HCT116 (cell line): Measurements from ENCODE around the gene CDC14B. TPM values are rescaled to one million over a fixed set of nuclear protein-coding genes. Genes with fewer than 3 reads are reported as not detected.

Source experiments
- ATAC-seq: fragments of 200-7000 bp; cut with Tn5 transposase; 2 replicates; pipeline ENCODE4 v1.9.1; 2020; ENCODE audit warnings: mild to moderate bottlenecking, moderate library complexity
- BruUV-seq: library from RNA; stranded (reverse); fragments of 400-500 nt; replicated peaks from 2 replicates; lab custom pipeline; 2021; lab: Mats Ljungman, UMichigan
- CTCF ChIA-PET: fragments of 300-600 bp; sonication (Branson Sonifier 250); formaldehyde crosslinking; loops from one replicate; lab custom pipeline; 2021; ENCODE audit warnings: antibody characterized with exemption; lab: Charles Lee
- POLR2A ChIA-PET: fragments of 300-600, 350-600 bp; sonication (Branson Sonifier 250); formaldehyde crosslinking; loops from one replicate; lab custom pipeline; 2021; ENCODE audit warnings: antibody characterized with exemption; lab: Charles Lee
- RAD21 ChIA-PET, 2 experiments: fragments of 300-600 bp; sonication (Branson Sonifier 250); formaldehyde crosslinking; loops; one replicate each; lab custom pipeline; 2023; ENCODE audit warnings: low total read pairs in 2 of 2; ENCODE audit not compliant: uncharacterized antibody in 2 of 2, unreplicated experiment in 2 of 2, low non-redundant PET in 1 of 2; lab: Charles Lee
- DNase-seq: peaks from one replicate; pipeline ENCODE4 v3.0.0-alpha.2; 2010; ENCODE audit warnings: low read depth, low spot score
- H2AFZ ChIP-seq: fragments of 200-600 bp; shearing (Covaris generic), sonication (generic); 2 replicates; pipeline ENCODE4 v1.6.1; 2017; ENCODE audit warnings: low read depth, mixed run types, mixed read lengths, antibody characterized with exemption, low read length; ENCODE audit not compliant: poor library complexity, severe bottlenecking
- H3K27ac ChIP-seq: 2 replicates; pipeline ENCODE4 v1.5.1; 2012; ENCODE audit warnings: low read depth, low read length
- H3K27me3 ChIP-seq: fragments of 200-600 bp; sonication (generic); 2 replicates; pipeline ENCODE4 v1.6.1; 2016; ENCODE audit warnings: mixed run types, low read length, mixed read lengths; ENCODE audit not compliant: insufficient read depth
- H3K36me3 ChIP-seq, 2 experiments: fragments of 200-500 bp in 1 of 2; fragments of 200-600 bp in 1 of 2; sonication (Bioruptor generic) in 1 of 2; sonication (generic) in 1 of 2; 2 replicates each; pipeline versions ENCODE4 v1.5.1 to v1.6.1; 2014 to 2016; ENCODE audit warnings: low read length in 2 of 2, inconsistent platforms in 1 of 2, mixed read lengths in 1 of 2, mixed run types in 1 of 2; ENCODE audit not compliant: insufficient read depth in 2 of 2, control insufficient read depth in 1 of 2
- H3K4me1 ChIP-seq, 2 experiments: fragments of 200-600 bp in 1 of 2; sonication (generic) in 1 of 2; 2 replicates each; pipeline versions ENCODE4 v1.5.1 to v1.6.1; 2012 to 2017; ENCODE audit warnings: low read length in 2 of 2, inconsistent platforms in 1 of 2, mild to moderate bottlenecking in 1 of 2, mixed read lengths in 1 of 2, mixed run types in 1 of 2, moderate library complexity in 1 of 2; ENCODE audit not compliant: insufficient read depth in 2 of 2, control insufficient read depth in 1 of 2
- H3K4me2 ChIP-seq: fragments of 200-600 bp; sonication (generic); 2 replicates; pipeline ENCODE4 v1.6.1; 2017; ENCODE audit warnings: mixed run types, low read length, mixed read lengths
- H3K4me3 ChIP-seq, 2 experiments: fragments of 200-600 bp in 1 of 2; sonication (generic) in 1 of 2; replicated peaks in 1 of 2; 2 replicates each; pipeline ENCODE4 v1.5.1; 2011 to 2016; ENCODE audit warnings: low read length in 2 of 2, control low read depth in 1 of 2, low read depth in 1 of 2, mild to moderate bottlenecking in 1 of 2, mixed read lengths in 1 of 2, mixed run types in 1 of 2
- H3K79me2 ChIP-seq: fragments of 200-600 bp; sonication (generic); 2 replicates; pipeline ENCODE4 v1.6.1; 2017; ENCODE audit warnings: mild to moderate bottlenecking, mixed run types, low read length, moderate library complexity, mixed read lengths; ENCODE audit not compliant: insufficient read depth
- H3K9ac ChIP-seq: fragments of 200-600 bp; sonication (generic); 2 replicates; pipeline ENCODE4 v1.6.1; 2016; ENCODE audit warnings: low read length, mixed read lengths
- H3K9me2 ChIP-seq: fragments of 200-600 bp; sonication (generic), shearing (Covaris generic); 2 replicates; pipeline ENCODE4 v1.6.1; 2017; ENCODE audit warnings: mixed run types, mild to moderate bottlenecking, moderate library complexity; ENCODE audit not compliant: insufficient read depth
- H3K9me3 ChIP-seq, 2 experiments: fragments of 200-500 bp in 1 of 2; fragments of 200-600 bp in 1 of 2; sonication (Bioruptor generic) in 1 of 2; sonication (generic) in 1 of 2; 2 replicates each; pipeline ENCODE4 v1.6.1; 2014 to 2017; ENCODE audit warnings: low read length in 2 of 2, mixed read lengths in 2 of 2, inconsistent platforms in 1 of 2, low read depth in 1 of 2, mild to moderate bottlenecking in 1 of 2, mixed run types in 1 of 2, moderate library complexity in 1 of 2; ENCODE audit not compliant: control insufficient read depth in 1 of 2, insufficient read depth in 1 of 2
- H4K20me1 ChIP-seq: fragments of 200-600 bp; sonication (generic), shearing (Covaris generic); 2 replicates; pipeline ENCODE4 v1.6.1; 2017; ENCODE audit warnings: mixed run types, mild to moderate bottlenecking, moderate library complexity; ENCODE audit not compliant: insufficient read depth
- ATF3 ChIP-seq: IDR thresholded peaks from 2 replicates; pipeline ENCODE4 v1.6.1; 2012
- CBX3 ChIP-seq: IDR thresholded peaks from 2 replicates; pipeline ENCODE4 v1.6.1; 2012; ENCODE audit warnings: low read depth
- CEBPB ChIP-seq: IDR thresholded peaks from 2 replicates; pipeline ENCODE4 v1.6.1; 2012; ENCODE audit warnings: low read depth
- ELF1 ChIP-seq: IDR thresholded peaks from 2 replicates; pipeline ENCODE4 v1.6.1; 2012; ENCODE audit warnings: low read depth, borderline replicate concordance
- FOSL1 ChIP-seq: IDR thresholded peaks from 2 replicates; pipeline ENCODE4 v1.6.1; 2012; ENCODE audit warnings: low read depth
- JUND ChIP-seq: IDR thresholded peaks from 2 replicates; pipeline ENCODE4 v1.6.1; 2012
- MAX ChIP-seq: IDR thresholded peaks from 2 replicates; pipeline ENCODE4 v1.6.1; 2012
- POLR2A ChIP-seq: IDR thresholded peaks from 2 replicates; pipeline ENCODE4 v1.7.0; 2011; ENCODE audit warnings: borderline replicate concordance; ENCODE audit not compliant: insufficient read depth, insufficient read length; ENCODE audit errors: extremely low read depth
- POLR2AphosphoS5 ChIP-seq: IDR thresholded peaks from 2 replicates; pipeline ENCODE4 v1.6.1; 2011; ENCODE audit warnings: mild to moderate bottlenecking, low read depth, low read length, moderate library complexity
- REST ChIP-seq: IDR thresholded peaks from 2 replicates; pipeline ENCODE4 v1.6.1; 2012; ENCODE audit warnings: low read depth
- SIN3A ChIP-seq: IDR thresholded peaks from 2 replicates; pipeline ENCODE4 v1.6.1; 2012; ENCODE audit warnings: low read depth
- SP1 ChIP-seq: IDR thresholded peaks from 2 replicates; pipeline ENCODE4 v1.6.1; 2012; ENCODE audit warnings: low read depth
- SRF ChIP-seq: IDR thresholded peaks from 2 replicates; pipeline ENCODE4 v1.6.1; 2012; ENCODE audit warnings: low read depth
- TCF7L2 ChIP-seq: IDR thresholded peaks from 2 replicates; pipeline ENCODE4 v1.7.0; 2011; ENCODE audit warnings: borderline replicate concordance, inconsistent platforms; ENCODE audit not compliant: insufficient read depth, insufficient read length; ENCODE audit errors: extremely low read depth
- YY1 ChIP-seq: IDR thresholded peaks from 2 replicates; pipeline ENCODE4 v1.6.1; 2011; ENCODE audit warnings: low read length, low read depth, moderate library complexity, mild to moderate bottlenecking; ENCODE audit not compliant: insufficient replicate concordance; ENCODE audit errors: extremely low read depth
- ZBTB33 ChIP-seq: IDR thresholded peaks from 2 replicates; pipeline ENCODE4 v1.6.1; 2011; ENCODE audit warnings: mild to moderate bottlenecking, low read length, moderate library complexity; ENCODE audit not compliant: insufficient replicate concordance; ENCODE audit errors: extremely low read depth
- ZNF274 ChIP-seq: fragments of 200-500 bp; sonication (Bioruptor generic); IDR thresholded peaks from 2 replicates; pipeline ENCODE4 v1.6.1; 2014; ENCODE audit warnings: mild to moderate bottlenecking, low read depth, low read length, inconsistent platforms
- intact Hi-C: fragments of 100-400 bp; cut with micrococcal nuclease; formaldehyde crosslinking; loops from 2 replicates; pipeline ENCODE4 v1.10.0; 2022
- total RNA-seq: library from RNA; stranded (reverse); gene quantifications from one replicate; pipeline ENCODE4 v1.2.1, GENCODE V29; 2021; ENCODE audit not compliant: unreplicated experiment

Gene CDC14B
- total RNA-seq, 1 experiment from 2014 or later, result 21.6 TPM

- DNase-seq (no peak), ATAC-seq (no peak)
- H3K79me2 ChIP-seq, result no peaks in the 10 kb centered on the region
- no peaks in the 10 kb centered on the region for H3K36me3 ChIP-seq
- no peaks in the 10 kb centered on the region for H3K9me2 ChIP-seq
- peaks cover 0 to 7% of the 10 kb centered on the region in 2 experiments; a peak in 3 of 4 replicates for H3K4me1 ChIP-seq
- H3K9ac ChIP-seq, result no peak overlapping the region
- H3K27ac ChIP-seq, result no peak overlapping the region
- no peaks in the 10 kb centered on the region for H3K9me3 ChIP-seq
- no peak overlapping the region for H3K4me2 ChIP-seq
- no peaks in the 10 kb centered on the region for H3K27me3 ChIP-seq
- no TSS peak for BruUV-seq
- H3K4me3 ChIP-seq, result no peak overlapping the region
- POLR2A ChIA-PET, result no interaction called here
- RAD21 ChIA-PET, result no interaction called here
- no peak for TF ChIP-seq POLR2AphosphoS5
- TF ChIP-seq SIN3A, result no peak
- TF ChIP-seq CEBPB, result no peak
- TF ChIP-seq JUND, result no peak
- TF ChIP-seq SP1, result no peak
- TF ChIP-seq ATF3, result no peak
- TF ChIP-seq REST, result no peak
- no peak for TF ChIP-seq ELF1
- TF ChIP-seq SRF, result no peak
- TF ChIP-seq ZBTB33, result no peak
- no peak for TF ChIP-seq ZNF274
- no peak for TF ChIP-seq TCF7L2
- no peak for TF ChIP-seq CBX3
- no peak for TF ChIP-seq POLR2A
- TF ChIP-seq FOSL1, result no peak
- no peak for TF ChIP-seq MAX
- no peak for TF ChIP-seq YY1
- no peaks in the 10 kb centered on the region for H4K20me1 ChIP-seq
- no peak overlapping the region for H2AFZ ChIP-seq
- intact Hi-C loops, result no loop called here
- CTCF ChIA-PET, result no interaction called here
These were observed 42.1 kb upstream of the CDC14B start for GRCh38 chr9:96661711-96662110.
